GM19455 (cell line): Measurements from ENCODE around the gene FAM20A.
"Not testable (repeated sequence)": the region's sequence is repeated elsewhere in the genome, so short reads cannot be mapped to it uniquely, and the experiment has no call there.

ENCODE experiments used
- ATAC-seq: cut with Tn5 transposase; IDR thresholded peaks from one replicate; pipeline ENCODE4 v1.9.1; 2021; ENCODE audit not compliant: unreplicated experiment

The FAM20A gene

GRCh38 chr17:68527314-68527713 is 73.9 kb downstream of the FAM20A start:
- ATAC-seq: no peak

DNA sequence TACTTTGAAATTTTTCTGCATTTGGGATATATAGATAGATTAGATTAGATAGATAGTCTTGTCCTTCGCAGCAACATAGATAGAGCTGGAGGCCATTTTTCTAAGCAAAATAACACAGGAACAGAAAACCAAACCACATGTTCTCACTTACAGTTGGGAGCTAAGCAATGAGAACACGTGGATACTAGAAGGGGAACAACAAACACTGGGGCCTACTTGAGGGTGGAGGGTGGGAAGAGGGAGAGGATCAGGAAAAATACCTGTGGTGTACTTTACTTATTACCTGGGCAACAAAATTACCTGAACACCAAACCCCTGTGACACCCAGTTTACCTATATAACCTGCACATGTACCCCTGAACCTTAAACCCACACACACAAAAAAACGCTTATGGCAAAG is 74.6 kb downstream of the FAM20A start:
- ATAC-seq: no peak

- no peak for ATAC-seq
These were observed 78.9 kb downstream of the FAM20A start for GRCh38 chr17:68522266-68522665.

DNA sequence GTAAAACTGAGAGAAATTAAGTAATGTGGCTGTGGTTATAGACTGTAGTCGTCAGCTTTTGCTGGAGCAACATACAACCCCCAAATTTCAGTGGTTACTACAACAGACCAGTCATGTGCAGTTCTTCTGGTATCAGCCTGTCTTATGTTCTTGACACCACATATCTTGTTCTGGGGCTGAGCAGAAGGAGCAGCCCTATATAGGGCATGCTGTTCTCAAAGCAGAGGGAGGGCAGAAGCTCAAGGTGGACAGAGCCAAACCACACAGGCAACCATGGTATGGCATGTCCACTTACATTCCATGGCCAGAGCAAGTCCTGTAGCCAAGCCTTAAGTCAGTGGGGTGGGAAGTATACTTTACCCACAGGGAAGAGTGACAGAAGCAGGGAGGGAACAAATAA is 81.3 kb downstream of the FAM20A start:
- no peak for ATAC-seq

DNA sequence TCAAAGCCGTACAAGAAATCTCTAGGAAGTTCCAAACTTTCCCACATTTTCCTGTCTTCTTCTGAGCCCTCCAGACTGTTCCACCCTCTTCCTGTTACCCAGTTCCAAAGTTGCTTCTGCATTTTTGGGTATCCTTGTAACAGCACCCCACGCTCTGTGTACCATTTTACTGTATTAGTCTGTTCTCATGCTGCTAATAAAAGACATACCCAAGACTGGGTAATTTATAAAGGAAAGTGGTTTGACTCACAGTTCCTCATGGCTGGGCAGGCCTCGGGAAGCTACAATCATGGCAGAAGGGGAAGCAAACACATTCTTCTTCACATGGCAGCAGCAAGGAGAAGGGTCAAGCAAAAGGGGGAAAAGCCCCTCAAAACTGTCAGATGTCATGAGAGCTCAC is 82.1 kb downstream of the FAM20A start:
- not testable (repeated sequence) for ATAC-seq

DNA sequence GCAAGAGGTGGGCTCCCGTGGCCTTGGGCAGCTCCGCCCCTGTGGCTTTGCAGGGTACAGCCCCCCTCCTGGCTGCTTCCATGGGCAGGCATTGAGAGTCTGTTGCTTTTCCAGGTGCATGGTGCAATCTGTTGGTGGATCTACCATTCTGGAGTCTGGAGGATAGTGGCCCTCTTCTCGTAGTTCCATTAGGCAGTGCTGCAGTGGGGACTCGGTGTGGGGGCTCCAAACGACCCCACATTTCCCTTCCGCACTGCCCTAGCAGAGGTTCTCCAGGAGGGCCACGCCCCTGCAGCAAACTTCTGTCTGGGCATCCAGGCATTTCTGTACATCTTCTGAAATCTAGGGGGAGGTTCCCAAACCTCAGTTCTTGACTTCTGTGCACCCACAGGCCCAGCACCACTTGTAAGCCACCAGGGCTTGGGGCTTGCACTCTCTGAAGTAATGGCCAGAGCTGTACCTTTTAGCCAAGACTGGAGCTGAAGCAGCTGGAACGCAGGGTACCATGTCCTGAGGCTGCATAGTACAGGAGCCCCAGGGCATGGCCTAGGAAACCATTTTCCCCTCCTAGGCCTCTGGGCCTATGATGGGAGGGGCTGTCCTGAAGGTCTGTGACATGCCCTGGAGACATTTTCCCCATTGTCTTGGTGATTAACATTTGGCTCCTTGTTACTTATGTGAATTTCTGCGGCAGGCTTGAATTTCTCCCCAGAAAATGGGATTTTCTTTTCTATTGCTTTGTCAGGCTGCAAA is 82.9 kb downstream of the FAM20A start:
- no peak for ATAC-seq

DNA sequence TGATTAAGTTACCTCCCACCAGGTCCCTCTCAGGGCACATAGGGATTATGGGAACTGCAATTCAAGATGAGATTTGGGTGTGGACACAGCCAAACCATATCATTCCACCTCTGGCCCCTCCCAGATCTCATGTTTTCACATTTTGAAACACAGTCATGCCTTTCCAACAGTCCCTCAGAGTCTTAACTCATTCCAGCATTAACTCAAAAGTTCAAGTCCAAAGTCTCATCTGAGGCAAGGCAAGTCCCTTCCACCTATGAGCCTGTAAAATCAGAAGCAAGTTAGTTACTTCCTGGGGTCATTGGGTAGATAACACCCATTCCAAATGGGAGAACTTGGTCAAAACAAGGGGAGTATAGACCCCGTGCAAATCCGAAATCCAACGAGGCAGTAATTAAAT is 83.6 kb downstream of the FAM20A start:
- ATAC-seq: not testable (repeated sequence)

DNA sequence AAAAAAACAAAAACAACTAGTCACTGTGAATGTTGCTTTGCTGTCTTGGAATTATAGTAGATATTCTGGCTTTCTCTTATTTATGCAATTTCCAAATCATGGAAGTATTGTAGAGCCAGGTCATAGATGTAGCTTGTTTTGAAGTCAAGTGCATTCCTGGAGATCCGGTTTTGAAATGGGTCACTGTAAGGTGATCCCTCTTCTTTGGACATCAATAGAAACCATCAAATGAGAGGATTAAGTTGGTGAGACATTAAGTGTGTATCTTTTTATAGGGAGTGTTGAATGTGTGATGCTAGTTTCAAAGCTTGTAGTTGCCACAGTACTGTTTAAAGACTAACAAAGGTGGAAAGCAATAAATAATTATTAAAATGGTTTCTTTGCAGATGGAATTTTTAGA is 84.4 kb downstream of the FAM20A start:
- ATAC-seq: no peak

DNA sequence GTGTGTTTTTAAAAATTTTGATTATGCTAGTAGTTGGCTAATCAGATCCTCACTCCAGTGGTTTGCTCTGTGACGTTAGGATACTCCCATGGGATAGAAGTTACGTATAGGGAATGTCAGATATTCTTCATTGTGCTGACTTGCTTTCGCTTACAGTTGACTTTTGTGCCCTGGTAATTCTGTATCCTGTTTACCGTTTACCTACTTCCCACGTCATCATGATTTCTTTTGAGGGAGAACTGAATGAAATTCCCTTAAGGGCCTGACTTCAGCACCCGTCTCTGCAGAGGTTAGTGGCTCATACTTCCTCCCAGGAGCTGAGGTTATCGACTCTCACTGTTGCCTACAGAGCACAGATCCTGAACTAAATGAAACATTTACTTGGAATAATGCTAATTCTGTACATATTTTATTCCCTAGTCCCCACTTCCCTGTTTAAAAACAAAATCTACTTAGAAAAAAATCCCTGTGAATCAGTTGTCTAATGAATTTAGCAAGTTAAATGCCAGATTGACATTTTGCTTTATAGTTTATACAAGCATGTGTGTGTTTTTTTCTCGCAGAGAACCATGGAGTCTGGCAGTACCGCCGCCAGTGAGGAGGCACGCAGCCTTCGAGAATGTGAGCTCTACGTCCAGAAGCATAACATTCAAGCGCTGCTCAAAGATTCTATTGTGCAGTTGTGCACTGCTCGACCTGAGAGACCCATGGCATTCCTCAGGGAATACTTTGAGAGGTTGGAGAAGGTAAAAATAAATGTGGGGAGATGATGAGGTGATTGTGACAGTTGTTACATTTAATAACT is 86.1 kb downstream of the FAM20A start:
- ATAC-seq: no peak

DNA sequence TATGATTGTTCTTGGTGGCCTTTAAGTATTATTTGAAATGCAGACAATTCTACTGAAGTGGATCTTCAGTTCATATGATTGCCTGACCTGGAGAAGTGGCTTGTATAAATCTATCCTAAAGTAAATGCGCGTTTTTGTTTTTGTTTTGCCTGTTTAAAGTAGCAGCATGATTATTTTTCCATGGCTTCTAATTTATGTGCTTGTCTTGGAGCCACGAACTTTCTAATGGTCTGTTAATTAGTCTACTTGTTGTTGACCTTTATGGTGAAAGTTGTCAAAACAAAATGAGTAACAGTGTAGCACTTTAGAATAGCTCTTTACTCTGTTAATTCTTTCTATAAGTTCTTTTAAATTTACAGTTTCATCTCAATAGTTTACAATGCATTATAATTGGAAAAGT is 87.2 kb downstream of the FAM20A start:
- ATAC-seq: no peak

DNA sequence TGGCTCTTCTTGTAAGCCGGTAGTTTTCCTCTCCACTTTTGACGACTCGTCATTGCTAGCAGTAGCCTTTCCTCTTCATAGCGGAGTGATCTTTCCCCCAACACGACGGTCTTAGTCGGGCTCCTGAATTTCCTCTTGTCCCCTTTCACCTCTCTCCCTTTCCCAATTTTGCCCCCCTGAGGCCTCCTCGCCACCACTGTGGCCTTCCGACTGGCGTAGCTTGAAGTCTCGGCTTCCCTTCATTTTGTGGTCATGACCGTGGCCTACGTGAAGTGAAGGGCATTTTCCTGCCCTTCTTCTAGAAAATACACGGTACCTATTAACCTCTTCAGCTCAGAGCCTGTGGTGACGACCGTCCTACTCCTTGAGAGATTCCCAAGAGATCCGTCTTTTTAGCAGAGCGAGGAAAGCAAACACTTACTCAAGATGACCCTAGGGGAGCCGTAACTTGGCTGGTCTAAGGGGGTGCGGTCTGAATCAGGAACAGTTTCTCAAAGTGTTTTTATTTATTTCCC is 88.2 kb downstream of the FAM20A start:
- no peak for ATAC-seq

DNA sequence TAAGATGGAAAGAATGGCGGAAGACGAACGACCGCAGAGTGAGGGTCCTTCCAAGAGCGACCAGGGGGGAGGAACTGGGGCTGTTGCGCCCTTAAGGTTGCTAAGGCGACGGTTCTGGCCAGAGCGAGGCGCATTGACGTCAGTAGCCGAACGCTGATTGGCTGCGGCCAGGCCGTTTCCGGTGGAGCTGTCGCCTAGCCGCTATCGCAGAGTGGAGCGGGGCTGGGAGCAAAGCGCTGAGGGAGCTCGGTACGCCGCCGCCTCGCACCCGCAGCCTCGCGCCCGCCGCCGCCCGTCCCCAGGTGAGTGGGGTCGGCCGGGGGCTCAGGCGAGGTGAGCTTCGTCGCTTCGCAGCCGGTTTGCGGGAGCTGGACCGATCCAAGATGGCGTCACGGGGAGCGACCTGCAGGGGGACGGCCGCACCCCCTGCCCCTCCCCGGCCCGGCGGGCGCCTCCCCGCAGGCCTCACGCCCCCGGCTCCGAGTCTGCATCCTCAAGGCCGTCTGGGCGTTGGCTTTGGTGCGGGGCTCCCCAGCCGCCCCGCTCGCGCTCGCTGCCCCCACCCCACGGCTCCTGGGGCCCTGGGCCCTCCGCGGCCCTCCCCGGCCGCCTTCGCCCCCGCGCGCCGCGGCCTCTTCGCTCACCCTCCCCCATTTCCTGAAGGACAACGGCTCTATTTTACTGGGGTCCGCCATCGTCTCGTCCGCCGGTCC is 88.8 kb downstream of the FAM20A start, which contains the start of gene PRKAR1A:
TSS of gene PRKAR1A (plus strand) at position 184 of the 713 bp plus-strand sequence. CDS start 2,970 bp downstream, outside the sequence.
- ATAC-seq: peak; percentile 92

GRCh38 chr17:68511671-68512246 is 89.4 kb downstream of the FAM20A start:
- peak; percentile 42 for ATAC-seq

DNA sequence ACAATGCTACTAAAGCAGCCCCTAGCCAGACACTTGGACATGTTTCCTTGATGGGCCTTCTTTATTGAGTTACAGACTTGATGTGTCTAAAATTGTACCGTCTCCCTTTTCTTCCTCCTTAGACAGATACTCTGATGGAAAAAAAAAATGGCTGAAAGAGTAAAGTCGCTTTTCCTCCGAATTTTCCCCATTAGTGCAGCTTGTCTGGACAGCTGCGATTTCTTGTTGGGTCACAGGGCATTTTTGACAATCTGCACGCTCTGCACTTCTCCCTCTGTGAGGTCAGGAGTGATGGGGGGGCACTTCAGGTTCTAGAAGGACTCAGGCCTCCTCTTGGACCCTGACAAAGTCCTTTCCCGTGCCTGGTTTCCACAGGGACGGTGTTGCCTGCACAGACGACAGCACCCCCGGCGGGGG is 89.9 kb downstream of the FAM20A start:
- ATAC-seq: no peak

DNA sequence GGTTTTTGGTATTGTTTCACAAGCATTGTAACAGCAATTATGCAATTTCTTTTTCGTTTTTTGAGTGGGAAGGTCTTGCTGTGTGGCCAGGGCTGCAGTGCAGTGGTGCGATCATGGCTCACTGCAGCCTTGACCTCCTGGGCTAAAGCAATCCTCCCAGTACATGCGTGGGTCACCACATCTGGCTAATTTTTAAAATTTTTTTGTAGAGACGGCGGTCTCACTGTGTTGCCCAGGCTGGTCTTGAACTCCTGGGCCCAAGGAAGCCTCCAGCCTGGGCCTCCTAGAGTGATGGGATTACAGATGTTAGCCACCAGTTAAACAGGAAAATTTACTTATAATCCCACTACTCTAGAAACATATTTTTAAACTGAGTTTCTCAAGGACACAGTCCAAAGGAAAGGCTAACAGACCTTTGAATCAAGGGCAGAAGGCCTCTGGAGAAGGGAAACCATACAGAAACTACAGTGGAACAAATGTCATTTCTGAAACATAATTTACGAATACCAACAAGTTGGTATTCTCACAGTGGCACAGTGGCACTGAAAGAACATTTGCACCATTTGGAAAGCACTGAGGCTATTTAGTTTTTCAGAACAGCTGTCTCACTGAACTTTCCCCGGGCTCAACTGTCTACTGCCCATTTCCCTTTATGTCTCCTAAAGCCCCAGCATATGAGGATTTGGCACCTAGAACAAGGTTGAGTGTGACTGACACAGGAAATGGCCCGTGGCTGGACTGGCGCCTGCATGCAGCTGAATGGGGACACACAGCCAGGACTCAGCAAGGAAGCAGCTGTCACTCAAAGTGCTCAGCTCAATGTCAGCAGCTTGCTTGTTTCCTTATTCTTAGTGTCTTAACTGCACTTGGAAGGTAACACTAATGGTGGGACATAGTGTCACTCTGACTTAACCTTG is 91.8 kb downstream of the FAM20A start:
- no peak for ATAC-seq

DNA sequence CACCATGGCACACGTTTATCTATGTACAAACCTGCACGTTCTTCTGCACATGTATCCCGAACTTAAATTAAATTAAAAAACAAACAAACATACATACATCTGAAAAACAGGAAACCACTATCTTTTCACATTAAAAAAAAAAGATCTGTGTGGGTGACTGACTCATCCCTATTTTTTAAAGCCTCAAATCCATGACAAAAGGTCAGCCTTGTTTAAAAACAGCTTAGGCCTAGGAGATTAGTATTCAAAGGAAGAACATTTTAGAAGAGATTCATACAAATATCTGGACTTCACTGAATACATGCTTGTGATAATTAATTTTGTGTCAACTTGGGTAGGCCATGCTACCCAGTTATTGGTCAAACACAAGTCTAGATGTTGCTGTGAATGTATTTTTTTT is 93.6 kb downstream of the FAM20A start:
- no peak for ATAC-seq

DNA sequence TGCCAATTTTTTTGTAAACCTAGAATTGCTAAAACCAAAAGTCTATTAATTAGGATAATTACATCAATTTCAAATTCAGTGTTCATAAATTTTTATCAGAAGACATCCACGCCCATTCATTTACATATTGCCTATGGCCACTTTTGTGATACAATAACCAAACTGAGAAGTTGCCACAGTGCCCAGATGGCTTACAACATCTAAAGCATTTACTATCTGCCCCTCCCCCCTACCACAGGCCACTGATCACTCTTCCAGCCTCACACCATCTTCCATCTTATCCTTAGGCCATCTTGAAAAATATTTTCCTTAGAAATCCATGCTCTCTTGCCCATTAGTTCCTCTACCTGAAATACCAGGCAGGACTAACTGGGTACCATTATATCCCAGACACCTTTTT is 95.2 kb downstream of the FAM20A start:
- ATAC-seq: no peak

- ATAC-seq: no peak
These were observed 100.1 kb downstream of the FAM20A start for GRCh38 chr17:68501074-68501473.

DNA sequence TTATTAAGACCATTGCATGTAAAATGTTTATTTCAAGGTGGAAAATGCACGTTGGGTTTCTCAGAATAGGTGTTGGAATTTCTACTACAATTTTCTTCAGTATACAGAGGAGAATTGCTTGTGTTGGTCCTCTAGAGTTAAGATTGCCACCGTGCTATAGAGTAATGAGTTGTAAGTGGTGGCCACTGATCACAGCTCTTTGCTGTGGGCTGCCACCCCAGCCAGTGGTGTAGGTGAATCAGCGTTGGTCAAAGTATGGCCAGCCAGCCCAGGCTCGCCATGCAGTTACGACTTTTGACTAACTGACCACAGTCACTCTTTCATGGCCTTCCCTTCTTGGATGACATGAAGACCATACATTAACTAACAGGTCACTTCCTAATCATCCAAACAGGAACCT is 101.6 kb downstream of the FAM20A start:
- no peak for ATAC-seq
